ENCODE results near the gene TNFRSF21.

Gene TNFRSF21

DNA sequence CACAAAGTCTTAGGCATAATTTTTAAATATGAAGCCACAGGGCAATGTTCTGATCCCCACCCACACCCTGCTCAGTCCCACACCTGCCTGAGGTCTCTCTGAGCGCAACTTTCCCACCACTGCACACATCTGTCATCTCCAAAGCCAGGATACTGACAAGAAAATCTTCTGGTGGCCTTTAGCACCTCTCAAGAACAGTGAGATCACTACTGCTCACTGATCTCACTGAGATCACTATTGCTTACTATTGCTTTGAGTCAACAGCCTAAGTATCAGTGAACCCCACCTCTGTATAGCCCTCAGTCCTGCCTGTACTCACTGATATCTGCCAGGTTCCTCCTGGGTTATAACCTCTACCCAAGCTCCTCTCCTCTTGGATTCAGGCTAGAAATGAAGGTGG, 6.4 kb downstream of the TNFRSF21 start:
- Histone ChIP-seq H3K36me3 (ENCODE audit: control insufficient read depth, insufficient read depth, low read length, severe bottlenecking) (no peaks in the 10 kb centered on the region), H3K4me1 (ENCODE audit: control insufficient read depth, insufficient read depth, low read length) (peaks cover 46% of the 10 kb centered on the region), H3K4me3 (ENCODE audit: low read length) (no peak overlapping the region), H3K9me3 (ENCODE audit: control insufficient read depth, low read length) (no peaks in the 10 kb centered on the region), H3K9ac (ENCODE audit: low read length) (no peak overlapping the region), H3K27me3 (replicated peaks; ENCODE audit: control insufficient read depth, insufficient read depth, low read length) (no peaks in the 10 kb centered on the region)
- no peak for DNase-seq (ENCODE audit: low read depth)

DNA sequence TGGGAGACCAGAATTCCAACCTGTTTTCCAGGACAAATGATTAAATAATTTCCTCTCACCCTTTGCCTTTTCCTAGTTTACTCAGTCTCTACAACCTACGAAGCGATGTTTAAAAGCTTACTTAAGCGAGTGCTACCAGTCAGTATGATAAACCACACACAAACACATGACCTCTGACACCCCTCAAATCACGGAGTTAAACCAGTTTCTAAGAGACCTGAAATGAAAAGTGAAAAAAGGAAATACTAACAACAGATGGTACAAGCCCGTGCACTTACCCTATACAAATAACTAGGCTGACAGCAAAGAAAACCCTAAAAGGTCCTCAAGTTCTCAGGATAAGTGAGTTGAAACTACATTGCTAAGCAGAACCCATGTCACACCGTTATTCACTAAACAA, 7.7 kb downstream of the TNFRSF21 start:
- no peaks in the 10 kb centered on the region for H3K9me3 ChIP-seq (ENCODE audit: control insufficient read depth, low read length)
- peaks cover 33% of the 10 kb centered on the region for H3K4me1 ChIP-seq (ENCODE audit: control insufficient read depth, insufficient read depth, low read length)
- no peak for DNase-seq (ENCODE audit: low read depth)
- H3K36me3 ChIP-seq (ENCODE audit: control insufficient read depth, insufficient read depth, low read length, severe bottlenecking), result no peaks in the 10 kb centered on the region
- H3K4me3 ChIP-seq (ENCODE audit: low read length), result no peak overlapping the region
- no peak overlapping the region for H3K9ac ChIP-seq (ENCODE audit: low read length)
- no peaks in the 10 kb centered on the region for H3K27me3 ChIP-seq (replicated peaks; ENCODE audit: control insufficient read depth, insufficient read depth, low read length)

DNA sequence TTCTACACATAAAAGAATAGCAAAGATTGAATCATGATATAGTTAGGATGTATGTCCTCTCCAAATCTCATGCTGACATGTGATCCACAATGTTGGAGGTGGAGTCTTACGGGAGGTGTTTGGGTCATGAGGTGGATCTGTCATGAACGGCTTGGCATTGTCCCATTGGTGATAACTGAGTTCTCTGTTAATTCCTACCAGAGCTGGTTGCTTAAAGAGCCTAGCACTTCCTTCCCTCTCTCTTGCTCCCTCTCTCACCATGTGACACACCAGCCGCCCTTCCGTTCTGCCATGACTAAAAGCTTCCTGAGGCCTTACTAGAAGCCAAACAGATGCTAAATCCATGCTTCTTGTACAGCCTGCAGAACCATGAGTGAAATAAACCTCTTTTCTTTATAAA, 8.3 kb downstream of the TNFRSF21 start:
- H3K9me3 ChIP-seq (ENCODE audit: control insufficient read depth, low read length), result no peaks in the 10 kb centered on the region
- H3K27me3 ChIP-seq (replicated peaks; ENCODE audit: control insufficient read depth, insufficient read depth, low read length), result no peaks in the 10 kb centered on the region
- peaks cover 28% of the 10 kb centered on the region for H3K4me1 ChIP-seq (ENCODE audit: control insufficient read depth, insufficient read depth, low read length)
- no peak overlapping the region for H3K4me3 ChIP-seq (ENCODE audit: low read length)
- DNase-seq (ENCODE audit: low read depth), result no peak
- no peak overlapping the region for H3K9ac ChIP-seq (ENCODE audit: low read length)
- H3K36me3 ChIP-seq (ENCODE audit: control insufficient read depth, insufficient read depth, low read length, severe bottlenecking), result no peaks in the 10 kb centered on the region

DNA sequence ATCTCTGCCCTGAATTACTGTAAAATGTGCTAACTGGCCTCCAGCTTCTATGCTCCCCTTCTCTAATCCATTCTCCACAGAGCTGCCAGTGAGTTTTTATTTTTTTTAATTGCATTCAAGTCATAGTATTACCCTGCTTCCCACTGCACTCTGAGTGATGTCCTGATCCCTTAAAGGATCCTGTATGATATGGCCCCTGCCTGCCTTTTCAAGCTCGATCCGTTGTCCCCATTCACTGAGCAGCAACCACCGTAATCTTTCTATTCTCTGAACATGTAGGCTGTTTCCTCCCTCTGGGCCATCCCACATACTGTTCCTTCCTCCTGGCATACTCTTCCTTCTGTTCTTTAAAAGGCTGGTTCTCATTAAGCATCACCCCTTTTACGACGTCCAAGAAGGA, 9.3 kb downstream of the TNFRSF21 start:
- H3K9me3 ChIP-seq (ENCODE audit: control insufficient read depth, low read length), result no peaks in the 10 kb centered on the region
- no peaks in the 10 kb centered on the region for H3K36me3 ChIP-seq (ENCODE audit: control insufficient read depth, insufficient read depth, low read length, severe bottlenecking)
- H3K9ac ChIP-seq (ENCODE audit: low read length), result no peak overlapping the region
- H3K27me3 ChIP-seq (replicated peaks; ENCODE audit: control insufficient read depth, insufficient read depth, low read length), result no peaks in the 10 kb centered on the region
- H3K4me1 ChIP-seq (ENCODE audit: control insufficient read depth, insufficient read depth, low read length), result peaks cover 19% of the 10 kb centered on the region
- H3K4me3 ChIP-seq (ENCODE audit: low read length), result no peak overlapping the region
- no peak for DNase-seq (ENCODE audit: low read depth)

DNA sequence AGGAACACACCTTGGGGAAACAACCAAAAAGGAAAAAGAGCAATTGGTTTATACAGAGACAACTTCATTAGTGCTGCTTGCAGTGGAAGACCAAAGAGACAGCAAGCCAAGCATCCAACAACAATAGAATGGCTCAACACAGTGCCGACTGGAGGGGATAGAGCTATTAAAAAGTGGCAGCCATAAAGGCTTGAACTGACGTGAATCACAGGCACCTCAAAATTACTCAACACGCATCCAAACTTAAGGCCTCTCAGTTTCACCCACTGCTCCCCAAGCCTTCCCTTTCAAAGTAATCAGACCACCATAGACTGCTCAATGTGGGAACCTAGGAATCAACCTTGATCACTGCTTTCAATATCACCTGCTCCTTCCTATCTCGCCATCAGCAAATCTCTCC, 9.7 kb downstream of the TNFRSF21 start:
- H3K36me3 ChIP-seq (ENCODE audit: control insufficient read depth, insufficient read depth, low read length, severe bottlenecking), result no peaks in the 10 kb centered on the region
- no peaks in the 10 kb centered on the region for H3K27me3 ChIP-seq (replicated peaks; ENCODE audit: control insufficient read depth, insufficient read depth, low read length)
- DNase-seq (ENCODE audit: low read depth), result no peak
- H3K9me3 ChIP-seq (ENCODE audit: control insufficient read depth, low read length), result no peaks in the 10 kb centered on the region
- peaks cover 19% of the 10 kb centered on the region for H3K4me1 ChIP-seq (ENCODE audit: control insufficient read depth, insufficient read depth, low read length)
- H3K4me3 ChIP-seq (ENCODE audit: low read length), result no peak overlapping the region
- H3K9ac ChIP-seq (ENCODE audit: low read length), result no peak overlapping the region

DNA sequence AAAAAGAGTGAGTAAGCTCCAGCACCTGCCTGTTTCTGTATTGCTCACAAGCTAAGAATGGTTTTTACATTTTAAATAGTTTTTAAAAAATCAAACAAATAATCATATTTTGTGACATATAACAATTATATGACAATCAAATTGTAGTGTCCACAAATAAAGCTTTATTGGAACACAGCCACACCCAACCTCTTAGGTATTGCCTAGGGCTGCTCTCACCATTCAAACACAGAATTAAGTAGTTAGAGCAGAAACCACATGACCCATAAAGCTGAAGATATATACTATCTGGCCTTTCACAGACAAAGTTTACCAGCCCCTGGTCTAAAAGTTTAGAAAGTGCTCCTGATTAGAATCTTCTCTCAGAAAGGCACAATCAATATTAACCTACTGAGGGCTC, 11.2 kb downstream of the TNFRSF21 start:
- Histone ChIP-seq H3K36me3 (ENCODE audit: control insufficient read depth, insufficient read depth, low read length, severe bottlenecking) (no peaks in the 10 kb centered on the region), H3K9me3 (ENCODE audit: control insufficient read depth, low read length) (no peaks in the 10 kb centered on the region), H3K9ac (ENCODE audit: low read length) (no peak overlapping the region), H3K4me1 (ENCODE audit: control insufficient read depth, insufficient read depth, low read length) (peaks cover 17% of the 10 kb centered on the region), H3K4me3 (ENCODE audit: low read length) (no peak overlapping the region), H3K27me3 (replicated peaks; ENCODE audit: control insufficient read depth, insufficient read depth, low read length) (no peaks in the 10 kb centered on the region)
- DNase-seq (ENCODE audit: low read depth), result no peak

DNA sequence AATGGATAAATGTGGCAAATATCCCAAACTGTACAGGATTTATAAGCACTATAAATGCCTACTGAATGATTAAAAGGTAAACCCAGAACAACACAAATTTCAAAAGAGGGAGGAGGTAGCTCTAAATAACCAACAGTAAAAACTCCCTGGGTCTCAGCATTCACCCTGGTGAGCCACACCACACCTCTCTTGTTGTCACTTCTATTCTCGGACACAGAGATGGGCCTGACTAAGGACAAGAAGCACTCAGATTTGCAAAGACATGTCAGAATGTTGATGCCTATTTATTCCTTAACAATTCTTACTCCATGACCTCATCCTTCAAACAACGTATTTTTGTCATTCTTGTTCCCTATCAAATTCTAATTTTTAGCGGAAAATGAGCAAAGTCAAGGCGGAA, 14.7 kb downstream of the TNFRSF21 start:
- Histone ChIP-seq H3K9ac (ENCODE audit: low read length) (no peak overlapping the region), H3K36me3 (ENCODE audit: control insufficient read depth, insufficient read depth, low read length, severe bottlenecking) (peaks cover 3% of the 10 kb centered on the region), H3K4me1 (ENCODE audit: control insufficient read depth, insufficient read depth, low read length) (peaks cover 6% of the 10 kb centered on the region), H3K4me3 (ENCODE audit: low read length) (no peak overlapping the region), H3K27me3 (replicated peaks; ENCODE audit: control insufficient read depth, insufficient read depth, low read length) (no peaks in the 10 kb centered on the region), H3K9me3 (ENCODE audit: control insufficient read depth, low read length) (peaks cover 4% of the 10 kb centered on the region)
- DNase-seq (ENCODE audit: low read depth), result no peak

DNA sequence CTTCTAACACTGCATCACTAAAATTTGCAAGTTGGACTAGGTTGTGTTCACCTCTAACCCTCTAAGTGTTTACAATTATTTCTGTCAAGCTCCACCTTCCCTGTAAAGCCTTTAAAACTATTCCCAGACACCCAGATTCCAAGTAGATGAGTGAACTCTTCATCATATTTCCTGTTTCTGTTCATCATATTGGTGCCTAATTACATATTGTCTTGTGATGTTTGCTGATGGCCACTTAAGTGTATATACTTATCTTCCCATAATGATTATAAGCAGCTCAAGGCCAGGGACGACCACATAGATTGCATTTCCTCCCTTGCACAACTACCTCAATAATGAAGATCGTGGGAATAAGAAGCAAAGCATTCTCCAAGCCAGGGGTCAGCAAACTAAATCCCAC, 16.8 kb downstream of the TNFRSF21 start:
- Histone ChIP-seq H3K4me1 (ENCODE audit: control insufficient read depth, insufficient read depth, low read length) (peaks cover 6% of the 10 kb centered on the region), H3K9me3 (ENCODE audit: control insufficient read depth, low read length) (peaks cover 4% of the 10 kb centered on the region), H3K36me3 (ENCODE audit: control insufficient read depth, insufficient read depth, low read length, severe bottlenecking) (peaks cover 3% of the 10 kb centered on the region)

DNA sequence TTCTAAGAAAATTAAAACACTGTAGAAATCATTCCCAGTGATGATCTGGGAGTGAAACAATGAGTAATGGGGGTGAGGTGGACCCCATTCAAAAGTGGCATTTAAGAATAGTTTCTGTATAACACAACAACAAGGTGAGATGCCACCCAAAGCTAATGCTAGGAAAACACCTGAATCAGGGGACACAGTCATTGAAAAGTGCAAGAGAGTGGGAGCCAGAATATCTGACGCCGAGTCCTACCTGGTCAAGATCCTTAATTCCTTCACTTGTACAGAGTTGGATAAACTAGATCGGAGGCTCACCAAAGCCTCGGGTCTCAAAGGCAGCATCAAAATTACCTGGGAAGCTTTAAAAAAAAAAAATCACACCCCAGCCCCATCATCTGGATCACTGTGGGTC, 17.7 kb downstream of the TNFRSF21 start:
- DNase-seq (ENCODE audit: low read depth), result no peak

More for the DNA sequence above, 16.8 kb downstream of the TNFRSF21 start:
- no peak overlapping the region for H3K4me3 ChIP-seq (ENCODE audit: low read length)
- no peak for DNase-seq (ENCODE audit: low read depth)
- H3K9ac ChIP-seq (ENCODE audit: low read length), result no peak overlapping the region
- H3K27me3 ChIP-seq (replicated peaks; ENCODE audit: control insufficient read depth, insufficient read depth, low read length), result no peaks in the 10 kb centered on the region

DNA sequence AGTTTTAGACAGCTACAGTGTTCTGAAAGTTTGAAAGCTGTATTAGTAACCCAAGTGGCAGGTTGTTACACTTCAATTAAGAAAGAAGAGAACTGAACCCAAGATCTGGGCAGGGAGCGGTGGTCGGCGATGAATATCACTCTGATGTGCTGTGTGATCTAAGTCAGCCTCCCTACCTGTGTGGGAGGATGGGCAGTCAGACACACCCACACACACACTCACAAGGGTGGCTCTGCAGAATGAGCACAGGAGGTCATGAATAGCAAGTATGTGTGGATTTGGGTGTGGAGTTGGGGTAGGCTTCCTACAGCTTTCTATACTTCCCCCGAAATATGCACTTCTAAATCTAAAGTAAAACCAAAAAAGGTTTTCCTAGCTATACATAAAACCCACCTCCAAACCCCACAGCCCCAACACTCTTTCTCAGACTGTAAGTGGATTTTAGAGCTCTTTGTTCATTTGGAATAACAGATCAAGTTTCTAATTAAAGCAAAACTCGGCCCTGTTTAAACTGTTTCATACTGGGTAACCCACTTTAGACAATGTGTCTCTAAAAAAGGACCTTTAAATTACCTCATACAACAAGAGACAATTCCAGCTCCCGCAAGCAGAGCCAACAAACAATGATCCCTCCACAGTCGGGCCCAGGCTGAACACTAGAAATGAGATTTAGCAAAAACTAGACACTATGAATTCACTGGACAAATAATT, 19.4 kb downstream of the TNFRSF21 start:
- Histone ChIP-seq H3K27me3 (replicated peaks; ENCODE audit: control insufficient read depth, insufficient read depth, low read length) (no peaks in the 10 kb centered on the region), H3K9ac (ENCODE audit: low read length) (no peak overlapping the region), H3K4me3 (ENCODE audit: low read length) (no peak overlapping the region), H3K9me3 (ENCODE audit: control insufficient read depth, low read length) (peaks cover 4% of the 10 kb centered on the region), H3K4me1 (ENCODE audit: control insufficient read depth, insufficient read depth, low read length) (peaks cover 6% of the 10 kb centered on the region), H3K36me3 (ENCODE audit: control insufficient read depth, insufficient read depth, low read length, severe bottlenecking) (peaks cover 17% of the 10 kb centered on the region)
- no peak for DNase-seq (ENCODE audit: low read depth)

More for the DNA sequence above, 17.7 kb downstream of the TNFRSF21 start:
- Histone ChIP-seq H3K4me1 (ENCODE audit: control insufficient read depth, insufficient read depth, low read length) (peaks cover 6% of the 10 kb centered on the region), H3K9ac (ENCODE audit: low read length) (no peak overlapping the region), H3K36me3 (ENCODE audit: control insufficient read depth, insufficient read depth, low read length, severe bottlenecking) (peaks cover 3% of the 10 kb centered on the region), H3K27me3 (replicated peaks; ENCODE audit: control insufficient read depth, insufficient read depth, low read length) (no peaks in the 10 kb centered on the region), H3K9me3 (ENCODE audit: control insufficient read depth, low read length) (peaks cover 4% of the 10 kb centered on the region), H3K4me3 (ENCODE audit: low read length) (no peak overlapping the region)

DNA sequence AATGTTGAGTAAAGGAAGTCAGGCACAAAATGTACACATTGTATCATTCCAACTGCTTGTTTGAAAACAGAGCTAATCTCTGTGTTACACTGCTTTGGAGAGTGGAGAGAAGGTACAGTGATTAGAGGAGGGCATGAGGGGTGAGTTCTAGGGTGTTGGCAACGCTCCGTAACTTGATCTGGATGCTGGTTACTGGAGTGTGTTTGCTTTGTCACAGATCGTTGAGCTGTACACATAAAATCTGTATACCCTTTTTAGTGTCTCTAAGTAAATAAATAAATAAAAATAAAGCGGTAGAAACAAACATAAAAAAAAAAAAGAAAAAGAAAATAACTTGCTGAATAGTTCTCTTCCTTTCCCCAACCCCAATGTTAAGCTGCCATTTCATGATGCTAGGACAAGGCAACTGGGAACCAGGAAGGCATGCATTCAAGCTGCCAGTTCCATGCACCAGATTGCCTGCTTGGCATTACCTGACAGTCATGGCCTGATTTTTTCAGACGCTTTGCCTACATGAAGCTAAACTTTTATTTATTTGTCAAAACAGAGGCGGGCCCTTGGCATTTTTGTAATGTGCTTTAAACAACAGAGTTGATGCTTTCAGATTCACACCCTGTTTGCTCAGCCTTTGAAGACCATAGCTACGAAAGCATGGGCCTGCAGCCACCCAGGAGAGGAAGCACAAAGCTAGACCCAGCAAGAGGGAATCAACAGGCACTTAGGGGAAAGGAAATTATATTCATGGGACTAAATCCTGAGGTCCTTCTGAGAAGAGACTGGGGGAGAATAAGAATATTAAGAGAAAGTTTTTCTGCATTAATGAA, 21.2 kb downstream of the TNFRSF21 start:
- Histone ChIP-seq H3K4me1 (ENCODE audit: control insufficient read depth, insufficient read depth, low read length) (peaks cover 6% of the 10 kb centered on the region), H3K9me3 (ENCODE audit: control insufficient read depth, low read length) (peaks cover 4% of the 10 kb centered on the region), H3K4me3 (ENCODE audit: low read length) (no peak overlapping the region), H3K9ac (ENCODE audit: low read length) (no peak overlapping the region), H3K27me3 (replicated peaks; ENCODE audit: control insufficient read depth, insufficient read depth, low read length) (no peaks in the 10 kb centered on the region), H3K36me3 (ENCODE audit: control insufficient read depth, insufficient read depth, low read length, severe bottlenecking) (peaks cover 35% of the 10 kb centered on the region)
- DNase-seq (ENCODE audit: low read depth), result no peak
